ENCODE data around the gene ZKSCAN4.

ZKSCAN4 gene

GRCh38 chr6:28281288-28282064, 29.4 kb upstream of the ZKSCAN4 start, which contains the start of gene PGBD1:
TSS of gene PGBD1 (plus strand) at chr6:28281572. CDS start at chr6:28283814, 2,242 bp downstream.
- peak within 1 kb of the TSS; percentile 75 for H3K27ac ChIP-seq
- DNase-seq = peak; percentile 96
- no peak for TF ChIP-seq CTCF (IDR thresholded peaks at IDR 0.05; ENCODE audit: low read depth, low read length)

GRCh38 chr6:28280595-28281287, 28.7 kb upstream of the ZKSCAN4 start:
- no peak for DNase-seq
- Histone ChIP-seq H3K9me3 (ENCODE audit: severe bottlenecking) (no peaks in the 10 kb centered on the region), H3K27ac (peak overlapping the region; percentile 75), H3K36me3 (peaks cover 45% of the 10 kb centered on the region), H3K4me3 (ENCODE audit: low read depth, low read length) (peak overlapping the region; percentile 98), H3K27me3 (ENCODE audit: insufficient read depth, low read depth, severe bottlenecking) (no peaks in the 10 kb centered on the region)
- TF ChIP-seq CTCF (IDR thresholded peaks at IDR 0.05; ENCODE audit: low read depth, low read length) = no peak

More at GRCh38 chr6:28281288-28282064, 29.4 kb upstream of the ZKSCAN4 start, which contains the start of gene PGBD1:
- H3K36me3 ChIP-seq = peaks cover 45% of the 10 kb centered on the region
- no peaks in the 10 kb centered on the region for H3K9me3 ChIP-seq (ENCODE audit: severe bottlenecking)
- H3K27me3 ChIP-seq (ENCODE audit: insufficient read depth, low read depth, severe bottlenecking) = no peaks in the 10 kb centered on the region
- H3K4me3 ChIP-seq (ENCODE audit: low read depth, low read length) = peak within 1 kb of the TSS; percentile 98

- DNase-seq = no peak
- Histone ChIP-seq H3K4me3 (ENCODE audit: low read depth, low read length) (no peak overlapping the region), H3K36me3 (peaks cover 44% of the 10 kb centered on the region), H3K27ac (no peak overlapping the region), H3K9me3 (ENCODE audit: severe bottlenecking) (no peaks in the 10 kb centered on the region), H3K27me3 (ENCODE audit: insufficient read depth, low read depth, severe bottlenecking) (no peaks in the 10 kb centered on the region)
- no peak for TF ChIP-seq CTCF (IDR thresholded peaks at IDR 0.05; ENCODE audit: low read depth, low read length)
These were observed 25.7 kb upstream of the ZKSCAN4 start for GRCh38 chr6:28277746-28278145.

GRCh38 chr6:28274888-28275287, 22.8 kb upstream of the ZKSCAN4 start:
- H3K27me3 ChIP-seq (ENCODE audit: insufficient read depth, low read depth, severe bottlenecking) = no peaks in the 10 kb centered on the region
- no peak for DNase-seq
- no peak overlapping the region for H3K27ac ChIP-seq
- H3K4me3 ChIP-seq (ENCODE audit: low read depth, low read length) = no peak overlapping the region
- peaks cover 60% of the 10 kb centered on the region for H3K36me3 ChIP-seq
- TF ChIP-seq CTCF (IDR thresholded peaks at IDR 0.05; ENCODE audit: low read depth, low read length) = no peak
- H3K9me3 ChIP-seq (ENCODE audit: severe bottlenecking) = no peaks in the 10 kb centered on the region

- no peak overlapping the region for H3K27ac ChIP-seq
These were observed 17.4 kb upstream of the ZKSCAN4 start for GRCh38 chr6:28269492-28269891.

More at GRCh38 chr6:28269492-28269891, 17.4 kb upstream of the ZKSCAN4 start:
- TF ChIP-seq CTCF (IDR thresholded peaks at IDR 0.05; ENCODE audit: low read depth, low read length) = no peak
- Histone ChIP-seq H3K36me3 (peaks cover 33% of the 10 kb centered on the region), H3K27me3 (ENCODE audit: insufficient read depth, low read depth, severe bottlenecking) (no peaks in the 10 kb centered on the region), H3K9me3 (ENCODE audit: severe bottlenecking) (no peaks in the 10 kb centered on the region), H3K4me3 (ENCODE audit: low read depth, low read length) (no peak overlapping the region)
- no peak for DNase-seq

Measured in WERI-Rb-1 (cell line).